AG09319 (cell line): ENCODE results near the gene SENP7.

Experiments
- DNase-seq: peaks from one replicate; pipeline ENCODE4 v3.0.0-alpha.2; 2010; ENCODE audit warnings: low read depth; ENCODE audit errors: extremely low read depth
- TF ChIP-seq, protein P1 (sequence below): IDR thresholded peaks from 2 replicates; pipeline ENCODE4 v1.5.1; 2011; ENCODE audit warnings: low read depth, mild to moderate bottlenecking, inconsistent platforms, low read length, moderate library complexity

Gene SENP7

DNA sequence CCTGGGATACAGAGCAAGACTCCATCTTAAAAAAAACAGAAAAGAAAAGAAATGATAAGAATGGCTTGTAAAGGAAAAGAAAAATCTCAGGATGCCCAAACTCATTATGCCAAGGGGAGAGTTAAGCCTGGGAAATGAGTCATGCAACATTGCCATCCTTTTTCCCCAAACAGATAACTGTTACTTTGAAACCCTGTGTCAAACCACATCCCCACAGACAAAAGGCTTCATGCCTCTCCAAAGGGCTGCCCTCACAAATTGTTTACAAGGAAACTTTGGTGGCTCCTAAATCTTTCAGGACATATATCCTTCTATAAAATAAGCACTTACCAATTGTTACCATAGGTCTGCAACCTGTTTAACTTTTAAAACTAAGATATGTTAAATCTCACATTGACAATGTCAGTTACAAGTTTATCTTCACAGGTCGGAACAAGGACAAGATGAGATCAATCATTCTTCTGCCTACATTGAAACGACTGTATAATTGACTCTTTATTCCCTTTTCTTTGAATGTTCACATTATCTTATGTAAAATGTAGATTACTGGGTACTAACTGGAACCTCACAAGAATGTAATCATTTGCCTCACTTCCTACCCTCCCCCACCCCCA is 18.6 kb upstream of the SENP7 start:
- TF ChIP-seq, protein P1, sequence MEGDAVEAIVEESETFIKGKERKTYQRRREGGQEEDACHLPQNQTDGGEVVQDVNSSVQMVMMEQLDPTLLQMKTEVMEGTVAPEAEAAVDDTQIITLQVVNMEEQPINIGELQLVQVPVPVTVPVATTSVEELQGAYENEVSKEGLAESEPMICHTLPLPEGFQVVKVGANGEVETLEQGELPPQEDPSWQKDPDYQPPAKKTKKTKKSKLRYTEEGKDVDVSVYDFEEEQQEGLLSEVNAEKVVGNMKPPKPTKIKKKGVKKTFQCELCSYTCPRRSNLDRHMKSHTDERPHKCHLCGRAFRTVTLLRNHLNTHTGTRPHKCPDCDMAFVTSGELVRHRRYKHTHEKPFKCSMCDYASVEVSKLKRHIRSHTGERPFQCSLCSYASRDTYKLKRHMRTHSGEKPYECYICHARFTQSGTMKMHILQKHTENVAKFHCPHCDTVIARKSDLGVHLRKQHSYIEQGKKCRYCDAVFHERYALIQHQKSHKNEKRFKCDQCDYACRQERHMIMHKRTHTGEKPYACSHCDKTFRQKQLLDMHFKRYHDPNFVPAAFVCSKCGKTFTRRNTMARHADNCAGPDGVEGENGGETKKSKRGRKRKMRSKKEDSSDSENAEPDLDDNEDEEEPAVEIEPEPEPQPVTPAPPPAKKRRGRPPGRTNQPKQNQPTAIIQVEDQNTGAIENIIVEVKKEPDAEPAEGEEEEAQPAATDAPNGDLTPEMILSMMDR, result no peak
- DNase-seq, result no peak

DNA sequence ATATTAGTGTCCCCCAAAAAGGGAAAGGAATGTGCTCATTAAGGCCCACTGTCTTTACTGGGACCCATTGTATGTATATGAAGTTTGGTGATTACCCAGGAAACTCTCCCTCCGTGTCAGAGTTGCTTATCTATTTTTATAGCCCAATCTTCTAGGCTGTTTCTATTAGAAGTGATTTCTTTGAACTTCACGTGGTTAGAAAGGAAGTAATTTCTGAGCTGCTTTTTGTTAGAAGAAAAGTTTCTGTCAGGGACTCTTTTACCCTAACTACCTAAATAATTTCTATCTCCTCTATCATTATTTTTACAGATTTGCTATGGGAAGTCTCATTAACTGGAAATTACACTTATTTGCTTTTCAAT is 17.7 kb upstream of the SENP7 start:
- no peak for DNase-seq
- TF ChIP-seq, protein P1, result no peak

DNA sequence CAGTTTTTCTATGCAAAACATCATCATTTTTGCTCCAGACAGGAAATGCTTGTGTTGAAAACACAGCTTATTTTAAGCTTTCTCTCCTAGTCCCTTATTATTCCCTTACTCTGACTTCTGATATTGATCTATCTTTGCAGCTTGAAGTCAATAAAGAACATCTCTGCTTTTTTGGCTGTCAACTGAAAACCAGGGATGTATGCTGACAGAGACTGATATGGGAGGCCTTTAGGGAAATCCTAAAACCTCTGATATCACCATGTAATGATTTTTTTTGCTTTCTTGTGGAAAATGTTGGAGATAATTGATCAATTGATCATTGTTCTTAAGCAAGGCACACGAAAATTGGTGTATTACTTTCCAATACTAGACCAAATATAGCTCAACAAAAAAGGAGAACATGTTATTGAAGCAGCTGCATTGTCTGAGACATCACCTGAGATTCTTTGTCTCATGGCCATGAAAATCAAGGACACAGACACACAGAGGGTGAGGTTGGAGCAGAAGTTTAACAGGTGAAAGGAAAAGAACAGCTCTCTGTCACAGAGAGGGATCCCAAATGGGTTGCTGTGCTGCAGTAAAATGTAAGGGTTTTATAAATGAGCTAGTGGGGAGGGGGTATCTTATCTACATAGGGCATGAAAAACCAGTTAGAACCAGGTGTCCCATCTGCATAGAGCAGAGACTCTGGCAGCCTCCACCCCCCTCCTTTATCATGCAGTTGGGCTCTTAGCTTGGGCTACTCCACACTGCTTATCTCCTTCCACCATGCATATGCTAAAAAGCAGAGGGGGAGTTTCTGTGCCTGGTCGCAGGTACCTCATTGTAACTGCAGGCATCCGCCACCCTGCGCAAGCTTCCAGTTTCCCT is 17.0 kb upstream of the SENP7 start:
- DNase-seq, result no peak
- TF ChIP-seq, protein P1, result no peak

DNA sequence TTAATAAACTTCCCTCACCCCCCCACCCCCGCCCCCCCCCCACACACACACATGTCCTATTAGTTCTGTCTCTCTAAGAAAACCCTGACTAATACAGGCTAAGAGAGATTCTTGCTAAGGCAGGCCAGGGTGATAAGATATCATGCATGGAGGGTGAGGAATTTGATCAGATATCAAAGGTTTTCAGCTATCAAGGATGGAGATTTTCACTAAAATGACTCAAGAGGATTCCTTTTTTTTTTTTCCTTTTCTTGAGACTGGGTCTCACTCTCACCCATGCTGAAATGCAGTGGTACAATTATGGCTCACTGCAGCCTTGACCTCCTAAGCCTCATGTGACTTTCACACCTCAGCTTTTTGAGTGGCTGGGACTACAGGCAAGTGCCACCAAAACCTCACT is 14.9 kb upstream of the SENP7 start:
- DNase-seq, result no peak
- TF ChIP-seq, protein P1, result no peak

DNA sequence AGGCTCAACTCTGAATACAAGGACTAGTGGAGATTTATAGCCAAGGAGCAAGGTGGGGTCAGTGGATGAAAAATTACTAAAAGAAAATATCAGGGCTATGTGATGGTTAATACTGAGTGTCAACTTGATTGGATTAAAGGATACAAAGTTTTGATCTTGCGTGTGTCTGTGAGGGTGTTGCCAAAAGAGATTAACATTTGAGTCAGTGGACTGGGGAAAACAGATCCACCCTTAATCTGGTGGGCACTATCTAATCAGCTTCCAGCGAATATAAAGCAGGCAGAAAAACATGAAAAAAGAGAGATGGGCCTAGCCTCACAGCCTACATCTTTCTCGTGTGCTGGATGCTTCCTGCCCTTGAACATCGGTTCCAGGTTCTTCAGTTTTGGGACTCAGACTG is 14.4 kb upstream of the SENP7 start:
- no peak for DNase-seq
- TF ChIP-seq, protein P1, result no peak

DNA sequence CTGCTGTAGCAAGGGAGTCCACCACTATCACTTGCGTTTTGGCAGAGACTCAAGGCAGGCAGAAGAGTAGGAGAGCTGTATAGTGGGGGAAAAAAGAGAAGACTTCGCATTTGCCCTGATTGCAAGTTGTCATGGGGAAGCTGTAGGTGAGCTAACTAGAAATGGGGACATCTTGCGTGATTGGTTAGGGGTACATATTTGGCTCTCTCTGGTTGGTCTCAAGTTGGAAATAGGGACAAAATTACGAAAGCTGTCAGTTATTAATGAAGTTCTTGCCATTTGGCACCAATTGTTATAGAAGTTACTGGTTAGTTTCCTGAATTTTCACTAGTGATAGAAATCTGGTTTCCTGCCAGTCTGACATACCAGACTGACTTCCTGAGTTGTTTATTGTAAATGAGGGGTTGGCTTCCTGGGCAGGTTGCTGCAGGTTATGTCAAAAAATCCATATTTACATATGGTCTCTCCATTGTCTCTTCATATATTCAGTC is 8.2 kb upstream of the SENP7 start:
- no peak for DNase-seq
- TF ChIP-seq, protein P1, result no peak

DNA sequence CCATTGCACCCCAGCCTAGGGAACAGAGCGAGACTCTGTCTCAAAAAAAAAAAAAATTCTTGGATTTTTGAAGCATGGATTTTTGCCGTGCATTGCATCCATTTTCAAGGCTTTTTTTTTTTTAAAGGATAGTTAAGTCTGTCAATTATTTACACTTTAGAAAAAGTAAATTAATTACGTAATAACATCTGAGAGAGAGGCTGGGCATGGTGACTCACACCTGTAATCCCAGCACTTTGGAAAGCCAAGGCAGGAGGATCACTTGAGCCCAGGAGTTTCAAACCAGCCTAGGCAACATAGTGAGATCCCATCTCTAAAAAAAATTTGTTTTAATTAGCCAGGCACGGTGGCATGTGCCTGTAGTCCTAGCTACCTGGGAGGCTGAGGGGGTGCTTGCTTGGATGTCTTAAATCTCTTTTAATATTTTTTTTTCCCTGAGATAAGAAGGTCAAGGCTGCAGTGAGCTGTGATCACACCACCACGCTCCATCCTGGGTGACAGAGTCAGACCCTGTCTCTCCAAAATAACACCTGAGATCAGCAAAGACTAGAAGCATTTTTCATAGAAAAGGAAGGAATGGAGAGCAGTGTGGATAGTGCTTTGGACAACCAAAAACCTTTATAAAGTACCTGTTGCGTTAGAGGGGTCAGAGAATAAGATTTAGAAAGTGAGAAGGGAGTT is 6.8 kb upstream of the SENP7 start:
- TF ChIP-seq, protein P1, result no peak
- DNase-seq, result no peak
